ENCODE measurements around the gene PCSK6. TPM values are rescaled to one million over a fixed set of nuclear protein-coding genes. Genes with fewer than 3 reads are reported as not detected.

Gene PCSK6
- total RNA-seq, 4 donors from 2014 or later = 9.7 to 20.5 (median 13.1) TPM

DNA sequence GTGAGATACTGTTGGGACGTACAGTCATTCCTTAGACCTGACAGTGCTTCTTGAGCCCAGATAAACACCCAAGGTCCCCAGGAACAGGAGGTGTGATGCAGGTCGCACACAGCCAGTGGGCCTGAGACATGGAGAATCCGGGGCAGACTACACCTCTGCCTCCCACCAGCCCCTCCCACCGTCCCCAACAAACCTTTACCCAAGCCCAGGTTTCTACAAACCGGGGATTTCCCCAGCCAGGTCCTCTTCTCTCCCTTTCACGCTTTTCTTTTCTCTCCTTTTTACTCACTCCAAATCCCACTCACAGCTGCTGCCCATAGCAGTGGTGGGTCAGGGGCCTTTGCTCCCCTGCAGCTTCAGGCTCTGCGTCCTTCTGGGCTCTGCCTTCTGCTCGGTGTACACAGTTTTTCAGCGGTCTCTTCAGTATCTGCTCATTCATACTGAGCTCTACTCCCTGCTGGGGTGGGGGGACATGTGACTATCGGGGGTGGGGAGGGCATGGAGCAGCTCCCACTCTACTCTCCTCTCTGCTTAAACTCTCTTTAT lies 4.8 kb upstream of the PCSK6 start:
- no peak for ATAC-seq (ENCODE audit: low FRiP score)
- DNase-seq (ENCODE audit: low spot score) = no peak
- TF ChIP-seq, protein P1, sequence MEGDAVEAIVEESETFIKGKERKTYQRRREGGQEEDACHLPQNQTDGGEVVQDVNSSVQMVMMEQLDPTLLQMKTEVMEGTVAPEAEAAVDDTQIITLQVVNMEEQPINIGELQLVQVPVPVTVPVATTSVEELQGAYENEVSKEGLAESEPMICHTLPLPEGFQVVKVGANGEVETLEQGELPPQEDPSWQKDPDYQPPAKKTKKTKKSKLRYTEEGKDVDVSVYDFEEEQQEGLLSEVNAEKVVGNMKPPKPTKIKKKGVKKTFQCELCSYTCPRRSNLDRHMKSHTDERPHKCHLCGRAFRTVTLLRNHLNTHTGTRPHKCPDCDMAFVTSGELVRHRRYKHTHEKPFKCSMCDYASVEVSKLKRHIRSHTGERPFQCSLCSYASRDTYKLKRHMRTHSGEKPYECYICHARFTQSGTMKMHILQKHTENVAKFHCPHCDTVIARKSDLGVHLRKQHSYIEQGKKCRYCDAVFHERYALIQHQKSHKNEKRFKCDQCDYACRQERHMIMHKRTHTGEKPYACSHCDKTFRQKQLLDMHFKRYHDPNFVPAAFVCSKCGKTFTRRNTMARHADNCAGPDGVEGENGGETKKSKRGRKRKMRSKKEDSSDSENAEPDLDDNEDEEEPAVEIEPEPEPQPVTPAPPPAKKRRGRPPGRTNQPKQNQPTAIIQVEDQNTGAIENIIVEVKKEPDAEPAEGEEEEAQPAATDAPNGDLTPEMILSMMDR (IDR thresholded peaks at IDR 0.05) = no peak

DNA sequence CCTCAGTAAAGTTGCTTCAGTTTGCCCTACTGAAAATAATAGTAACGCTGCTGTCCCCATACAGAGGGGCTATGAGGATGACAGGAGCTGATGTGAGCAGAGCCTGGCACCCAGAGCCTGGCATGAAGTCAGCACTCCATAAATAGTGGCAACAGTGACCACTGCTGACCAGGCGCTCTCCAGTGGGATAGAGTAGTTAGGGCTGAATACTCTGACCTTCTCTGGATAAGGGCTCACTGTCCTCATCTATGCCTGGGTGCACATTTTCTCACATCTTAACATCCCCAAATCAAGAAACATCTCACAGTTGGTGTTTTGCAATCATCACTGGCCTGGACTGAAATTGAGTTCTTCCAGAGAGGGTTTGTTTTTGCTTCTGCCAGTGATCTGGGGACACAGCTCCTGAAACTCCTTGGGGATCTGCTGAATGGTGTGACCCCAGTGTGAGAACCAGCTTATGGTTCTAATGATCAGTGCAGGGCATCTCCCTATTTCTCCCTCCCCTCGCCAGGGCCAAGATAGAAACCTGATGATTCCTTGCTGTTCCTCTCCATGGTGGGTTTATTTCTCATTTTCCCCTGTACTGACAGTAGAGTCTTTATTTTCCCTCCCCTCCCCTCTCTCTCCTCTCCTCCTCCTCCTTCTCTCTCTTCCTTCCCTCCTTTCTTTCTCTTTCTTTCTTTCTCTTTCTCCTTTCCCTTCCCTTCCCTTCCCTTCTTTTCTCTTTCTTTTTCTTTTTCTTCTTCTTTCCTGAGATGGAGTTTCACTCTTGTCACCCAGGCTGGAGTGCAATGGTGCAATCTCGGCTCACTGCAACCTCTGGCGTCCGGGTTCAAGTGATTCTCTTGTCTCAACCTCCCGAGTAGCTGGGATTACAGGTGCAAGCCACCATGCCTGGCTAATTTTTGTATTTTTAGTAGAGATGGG lies 3.5 kb upstream of the PCSK6 start:
- DNase-seq (ENCODE audit: low spot score) (no peak), ATAC-seq (ENCODE audit: low FRiP score) (no peak)
- TF ChIP-seq, protein P1 (IDR thresholded peaks at IDR 0.05) = no peak

DNA sequence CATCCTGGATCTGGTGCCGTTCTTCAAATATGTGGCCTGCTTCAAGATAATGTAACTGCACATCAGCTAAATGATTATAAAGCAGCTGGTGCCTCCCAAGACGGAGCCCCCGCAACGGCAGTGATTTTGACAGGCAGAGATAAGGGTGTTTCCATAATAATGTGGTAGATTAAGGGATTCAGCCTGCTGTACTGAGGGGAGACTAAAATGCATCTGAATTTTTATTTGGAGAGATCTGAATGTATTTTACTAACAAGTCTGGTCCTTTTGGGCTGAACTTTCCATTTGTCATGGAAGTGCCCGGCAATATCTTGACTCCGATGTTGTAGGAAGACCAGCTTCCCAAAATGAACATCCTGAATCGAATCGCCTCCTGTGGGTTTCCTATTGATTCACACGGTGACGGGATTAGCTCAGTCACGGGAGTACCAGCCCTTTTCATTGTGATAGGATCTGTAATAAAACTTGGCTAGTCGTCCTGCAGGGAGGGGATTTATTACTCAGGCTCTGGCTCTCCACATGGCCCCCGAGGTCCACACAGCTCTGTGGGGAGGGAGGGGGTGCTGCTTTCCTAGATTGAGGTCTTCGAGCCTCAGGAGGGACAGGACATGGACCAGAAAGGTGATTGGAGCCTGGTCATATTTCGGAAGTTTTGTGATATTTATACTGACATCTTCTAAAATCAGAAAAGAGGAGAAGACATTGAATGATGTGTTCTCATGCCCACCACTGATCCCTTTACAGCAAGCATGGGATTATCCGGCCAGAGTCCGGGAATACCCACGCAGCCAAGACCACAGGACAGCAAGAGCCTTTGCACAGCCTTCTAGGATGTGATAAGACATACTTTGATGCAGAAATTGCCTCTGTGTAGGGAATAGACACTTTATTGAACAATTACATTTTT lies 2.5 kb upstream of the PCSK6 start:
- ATAC-seq (ENCODE audit: low FRiP score) = no peak
- no peak for DNase-seq (ENCODE audit: low spot score)
- TF ChIP-seq, protein P1 (IDR thresholded peaks at IDR 0.05) = no peak

DNA sequence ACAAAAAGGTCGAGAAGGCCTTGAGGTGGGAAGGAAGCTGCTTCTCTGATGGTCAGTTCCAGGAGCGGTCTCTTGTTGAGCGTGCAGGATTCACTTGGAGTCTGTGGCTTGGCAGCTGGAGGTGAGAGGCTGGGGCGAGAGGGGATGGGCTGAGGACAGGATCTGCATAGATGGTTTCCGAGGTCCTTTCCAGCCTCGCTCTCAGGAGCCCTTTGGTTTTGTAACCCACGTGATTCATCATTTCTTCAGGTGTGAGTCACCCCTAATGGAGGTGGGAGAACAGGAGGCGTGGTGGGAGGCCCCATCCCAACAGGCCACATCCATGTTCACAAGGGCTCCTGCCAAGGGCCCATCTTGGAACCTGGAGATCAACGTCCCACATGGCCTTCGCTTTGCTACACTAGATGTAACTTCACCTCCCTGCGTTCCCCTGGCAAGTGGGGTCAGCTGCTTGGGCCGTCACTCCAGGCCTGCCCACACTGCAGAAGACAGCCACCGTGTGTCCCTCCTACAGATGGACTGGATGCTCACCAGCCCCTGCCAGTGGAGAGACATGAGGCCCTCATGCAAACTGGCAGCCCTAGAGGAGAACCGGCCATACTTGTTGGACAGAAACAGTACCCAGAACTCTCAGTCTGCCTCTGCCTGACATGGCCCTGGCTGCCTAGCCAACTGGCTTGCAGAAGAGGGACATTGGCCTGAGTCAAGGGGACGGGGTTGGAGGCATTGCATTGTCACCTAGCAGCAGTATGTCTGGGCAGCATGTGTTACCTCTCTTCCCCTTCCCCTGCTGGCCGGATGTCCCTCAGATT lies 1.6 kb upstream of the PCSK6 start:
- DNase-seq (ENCODE audit: low spot score) (no peak), ATAC-seq (ENCODE audit: low FRiP score) (no peak)
- TF ChIP-seq, protein P1 (IDR thresholded peaks at IDR 0.05) = no peak

DNA sequence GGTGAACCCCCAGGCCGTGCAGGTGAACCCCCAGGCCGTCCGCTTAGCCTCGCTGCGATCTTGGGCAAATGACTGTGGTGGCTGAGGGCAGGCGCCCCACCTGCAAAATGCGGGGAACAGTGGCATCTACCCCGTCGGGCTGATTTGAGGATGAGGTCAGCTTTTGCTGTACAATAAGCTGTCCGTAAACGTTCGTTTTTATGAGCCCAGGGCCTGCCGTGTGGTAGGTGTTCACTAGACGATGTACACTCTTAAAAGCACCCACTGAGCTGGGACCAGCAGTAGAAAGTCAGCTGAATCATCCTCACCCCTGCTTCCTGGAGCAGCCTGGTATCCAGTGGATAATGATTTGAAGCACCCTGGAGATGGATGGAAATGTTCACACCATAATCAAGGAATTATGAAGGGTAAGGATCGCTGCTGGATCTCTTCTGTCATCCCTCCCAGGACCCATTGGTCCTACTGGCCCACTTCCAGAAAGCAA lies 943 bp upstream of the PCSK6 start:
- DNase-seq (ENCODE audit: low spot score) (no peak), ATAC-seq (ENCODE audit: low FRiP score) (no peak)
- TF ChIP-seq, protein P1 (IDR thresholded peaks at IDR 0.05) = no peak

DNA sequence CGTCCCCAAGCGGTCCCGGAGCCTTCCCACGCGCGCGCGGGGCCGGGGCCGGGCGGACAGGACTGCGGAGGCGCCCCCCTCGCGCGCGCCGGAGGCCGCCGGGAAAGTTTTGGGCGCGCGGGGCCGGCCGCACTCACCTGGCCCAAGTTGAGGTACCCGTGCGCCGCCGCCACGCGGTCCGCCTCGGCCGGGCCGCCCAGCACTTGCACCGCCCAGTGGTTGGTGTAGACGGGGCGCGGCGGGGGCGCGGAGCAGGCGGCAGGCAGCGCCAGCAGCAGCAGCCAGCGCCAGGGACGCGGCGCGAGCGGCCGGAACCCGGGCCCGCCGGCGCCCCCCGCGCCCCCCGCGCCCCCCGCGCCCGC lies 289 bp downstream of the PCSK6 start:
- DNase-seq (ENCODE audit: low spot score) (no peak), ATAC-seq (ENCODE audit: low FRiP score) (peak; percentile 43)
- TF ChIP-seq, protein P1 (IDR thresholded peaks at IDR 0.05) = no peak

All from omental fat pad (tissue), 4 donors.